ENCODE results near the gene ARL17A.
"Not testable (repeated sequence)": the region's sequence is repeated elsewhere in the genome, so short reads cannot be mapped to it uniquely, and the experiment has no call there.

ARL17A gene

DNA sequence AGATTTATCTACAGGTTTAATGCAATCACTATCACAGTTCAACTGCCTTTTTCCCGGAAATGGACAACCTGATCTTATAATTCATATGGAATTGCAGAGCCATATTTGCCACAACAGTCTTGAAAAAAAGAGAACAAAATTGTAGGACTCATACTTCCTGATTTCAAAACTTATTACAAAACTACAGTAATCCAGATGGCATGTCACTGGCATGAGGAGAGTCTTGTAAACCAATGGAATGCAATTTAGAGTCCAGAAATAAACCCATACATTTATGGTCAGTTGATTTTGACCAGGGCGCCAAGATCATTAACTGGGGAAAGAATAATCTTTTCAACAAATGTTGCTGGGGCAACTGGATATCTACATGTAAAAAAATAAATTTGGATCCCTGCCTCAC lies 31.8 kb upstream of the ARL17A start:
- H3K4me2 ChIP-seq (ENCODE audit: insufficient read depth, low read length); H4K20me1 ChIP-seq (ENCODE audit: insufficient read depth, low read length); H3K79me2 ChIP-seq (ENCODE audit: insufficient read depth, low read length); H3K9me3 ChIP-seq (ENCODE audit: insufficient read depth, low read length, severe bottlenecking); DNase-seq; ATAC-seq (ENCODE audit: insufficient read depth, low read depth); H3K27ac ChIP-seq (ENCODE audit: low read length); H3K36me3 ChIP-seq (ENCODE audit: insufficient read depth, low read length); H3K27me3 ChIP-seq (ENCODE audit: insufficient read depth, low read length, poor library complexity); H3K4me3 ChIP-seq (ENCODE audit: low read depth in 1 of 2, low read length in 2 of 2); H3K9ac ChIP-seq (ENCODE audit: low read depth, low read length); H3K4me1 ChIP-seq (ENCODE audit: insufficient read depth, low read length); H2AFZ ChIP-seq (ENCODE audit: low read depth, low read length): not testable (repeated sequence)

DNA sequence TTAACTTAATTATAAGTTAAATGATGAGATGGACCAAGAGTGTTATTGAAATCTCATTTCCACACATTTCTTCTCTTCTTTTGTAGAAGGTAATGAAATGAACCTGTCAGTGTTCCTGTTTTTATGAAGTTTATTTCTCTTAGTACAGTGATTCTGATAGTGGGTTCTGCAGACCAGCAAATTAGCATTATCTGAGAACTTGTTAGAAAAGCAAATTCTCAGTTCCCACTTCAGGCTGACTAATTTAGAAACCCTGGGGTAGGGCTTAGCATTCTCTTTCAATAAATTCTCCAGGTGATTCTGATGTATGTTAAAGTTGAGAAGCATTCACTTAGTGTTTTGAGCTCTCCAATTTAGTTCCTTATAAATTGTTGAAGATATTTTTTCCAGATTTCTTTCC lies 23.6 kb upstream of the ARL17A start:
- not testable (repeated sequence) for H3K27ac ChIP-seq (ENCODE audit: low read length); DNase-seq; H3K79me2 ChIP-seq (ENCODE audit: insufficient read depth, low read length); H3K9ac ChIP-seq (ENCODE audit: low read depth, low read length); ATAC-seq (ENCODE audit: insufficient read depth, low read depth); H4K20me1 ChIP-seq (ENCODE audit: insufficient read depth, low read length); H3K9me3 ChIP-seq (ENCODE audit: insufficient read depth, low read length, severe bottlenecking); H2AFZ ChIP-seq (ENCODE audit: low read depth, low read length); H3K27me3 ChIP-seq (ENCODE audit: insufficient read depth, low read length, poor library complexity); H3K4me3 ChIP-seq (ENCODE audit: low read depth in 1 of 2, low read length in 2 of 2); H3K4me2 ChIP-seq (ENCODE audit: insufficient read depth, low read length); H3K36me3 ChIP-seq (ENCODE audit: insufficient read depth, low read length); H3K4me1 ChIP-seq (ENCODE audit: insufficient read depth, low read length)

GRCh38 chr17:46600767-46601166 lies 21.3 kb upstream of the ARL17A start:
- not testable (repeated sequence) for H3K4me3 ChIP-seq (ENCODE audit: low read depth in 1 of 2, low read length in 2 of 2); DNase-seq; ATAC-seq (ENCODE audit: insufficient read depth, low read depth); H3K4me1 ChIP-seq (ENCODE audit: insufficient read depth, low read length); H3K27me3 ChIP-seq (ENCODE audit: insufficient read depth, low read length, poor library complexity); H2AFZ ChIP-seq (ENCODE audit: low read depth, low read length); H3K9ac ChIP-seq (ENCODE audit: low read depth, low read length); H4K20me1 ChIP-seq (ENCODE audit: insufficient read depth, low read length); H3K4me2 ChIP-seq (ENCODE audit: insufficient read depth, low read length); H3K79me2 ChIP-seq (ENCODE audit: insufficient read depth, low read length); H3K27ac ChIP-seq (ENCODE audit: low read length); H3K36me3 ChIP-seq (ENCODE audit: insufficient read depth, low read length); H3K9me3 ChIP-seq (ENCODE audit: insufficient read depth, low read length, severe bottlenecking)

- not testable (repeated sequence) for H3K79me2 ChIP-seq (ENCODE audit: insufficient read depth, low read length); H3K9me3 ChIP-seq (ENCODE audit: insufficient read depth, low read length, severe bottlenecking); DNase-seq; H3K27ac ChIP-seq (ENCODE audit: low read length); H3K4me3 ChIP-seq (ENCODE audit: low read depth in 1 of 2, low read length in 2 of 2); H3K4me2 ChIP-seq (ENCODE audit: insufficient read depth, low read length); H3K4me1 ChIP-seq (ENCODE audit: insufficient read depth, low read length); ATAC-seq (ENCODE audit: insufficient read depth, low read depth); H4K20me1 ChIP-seq (ENCODE audit: insufficient read depth, low read length); H3K36me3 ChIP-seq (ENCODE audit: insufficient read depth, low read length); H3K9ac ChIP-seq (ENCODE audit: low read depth, low read length); H3K27me3 ChIP-seq (ENCODE audit: insufficient read depth, low read length, poor library complexity); H2AFZ ChIP-seq (ENCODE audit: low read depth, low read length)
These were observed 18.9 kb upstream of the ARL17A start for GRCh38 chr17:46598344-46598931.

GRCh38 chr17:46591332-46591731 lies 11.8 kb upstream of the ARL17A start:
- not testable (repeated sequence) for H4K20me1 ChIP-seq (ENCODE audit: insufficient read depth, low read length); H3K9ac ChIP-seq (ENCODE audit: low read depth, low read length); DNase-seq; H2AFZ ChIP-seq (ENCODE audit: low read depth, low read length); H3K4me3 ChIP-seq (ENCODE audit: low read depth in 1 of 2, low read length in 2 of 2); H3K79me2 ChIP-seq (ENCODE audit: insufficient read depth, low read length); H3K27me3 ChIP-seq (ENCODE audit: insufficient read depth, low read length, poor library complexity); H3K36me3 ChIP-seq (ENCODE audit: insufficient read depth, low read length); H3K9me3 ChIP-seq (ENCODE audit: insufficient read depth, low read length, severe bottlenecking); H3K4me2 ChIP-seq (ENCODE audit: insufficient read depth, low read length); H3K4me1 ChIP-seq (ENCODE audit: insufficient read depth, low read length); H3K27ac ChIP-seq (ENCODE audit: low read length)
- ATAC-seq (ENCODE audit: insufficient read depth, low read depth) = peak; percentile 66

DNA sequence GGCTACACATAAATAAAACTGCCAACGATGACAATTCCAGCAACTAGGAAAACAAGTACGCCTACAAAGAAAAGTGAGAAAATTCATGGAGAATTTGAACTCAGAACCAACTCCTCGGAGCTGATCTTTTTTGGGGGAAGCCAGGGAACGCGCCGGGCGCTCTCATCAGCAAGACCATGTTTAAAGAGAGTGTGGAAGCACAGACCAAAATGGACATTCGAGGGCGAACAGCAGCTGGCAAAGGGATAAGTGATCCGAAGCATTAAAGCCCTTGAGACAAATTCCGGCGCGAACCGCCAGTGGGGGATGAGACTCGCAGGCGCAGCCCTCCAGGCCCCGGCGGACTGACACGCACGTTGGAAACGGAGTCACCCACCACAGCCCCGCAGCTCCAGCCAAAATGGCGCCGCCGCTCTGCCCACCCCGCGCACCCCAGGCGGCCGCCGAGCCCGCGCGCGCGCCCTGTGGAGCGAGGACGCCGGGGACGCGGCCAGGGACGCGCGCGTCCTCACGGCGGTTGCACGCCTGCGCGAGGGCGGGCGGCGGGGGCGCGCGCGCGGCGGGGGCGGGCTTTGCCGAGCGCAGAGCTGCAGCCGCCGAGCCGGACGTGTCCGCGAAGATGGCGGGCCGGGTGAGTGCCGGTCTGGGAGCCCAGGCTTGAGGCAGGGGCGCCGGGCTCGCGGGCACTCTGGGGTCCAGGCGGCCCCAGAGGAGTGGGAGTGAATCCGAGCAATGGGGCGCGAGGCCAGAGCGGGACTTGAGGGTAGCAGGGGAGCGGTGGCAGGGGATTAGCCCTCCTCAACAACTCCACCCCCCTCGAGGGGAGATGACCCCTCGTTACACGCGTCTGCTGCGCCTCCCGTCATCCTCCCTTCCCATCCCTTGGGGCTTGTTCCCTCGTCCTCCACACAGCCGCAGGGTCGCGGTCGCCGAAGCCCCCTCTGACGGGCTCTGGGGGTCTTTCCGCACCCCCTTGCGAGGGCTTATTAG lies 11.0 kb upstream of the ARL17A start, which contains the start of gene NSF:
TSS of gene NSF (plus strand) at position 513 of the 990 bp plus-strand sequence. CDS start at position 620, 107 bp downstream.
- not testable (repeated sequence) for H3K36me3 ChIP-seq (ENCODE audit: insufficient read depth, low read length); H3K9me3 ChIP-seq (ENCODE audit: insufficient read depth, low read length, severe bottlenecking); H4K20me1 ChIP-seq (ENCODE audit: insufficient read depth, low read length); H3K9ac ChIP-seq (ENCODE audit: low read depth, low read length); H3K79me2 ChIP-seq (ENCODE audit: insufficient read depth, low read length); H3K27me3 ChIP-seq (ENCODE audit: insufficient read depth, low read length, poor library complexity); H3K4me2 ChIP-seq (ENCODE audit: insufficient read depth, low read length); H3K27ac ChIP-seq (ENCODE audit: low read length); DNase-seq; H3K4me3 ChIP-seq (ENCODE audit: low read depth in 1 of 2, low read length in 2 of 2); H3K4me1 ChIP-seq (ENCODE audit: insufficient read depth, low read length); H2AFZ ChIP-seq (ENCODE audit: low read depth, low read length)
- ATAC-seq (ENCODE audit: insufficient read depth, low read depth) = peak; percentile 86

DNA sequence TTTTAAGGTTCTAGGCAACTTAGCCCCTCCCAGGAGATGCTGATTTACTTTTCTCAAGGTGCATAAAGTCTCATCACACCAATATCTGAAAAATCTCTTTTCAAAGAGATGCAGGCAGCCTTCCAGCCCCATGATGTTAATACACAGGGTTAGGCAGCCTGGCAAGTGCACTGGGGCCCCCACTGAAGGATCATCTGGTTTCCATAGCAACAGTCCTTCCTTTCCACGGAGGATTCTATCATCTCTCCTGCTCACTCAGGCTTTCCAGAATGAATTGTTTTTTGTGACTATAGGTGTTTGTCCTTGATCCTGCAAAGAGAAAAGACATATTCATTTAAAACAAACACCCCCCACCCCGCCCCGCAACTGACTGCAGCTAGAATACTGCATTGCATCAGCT lies 6.0 kb upstream of the ARL17A start:
- H3K27ac ChIP-seq (ENCODE audit: low read length); H3K9me3 ChIP-seq (ENCODE audit: insufficient read depth, low read length, severe bottlenecking); DNase-seq; H3K4me3 ChIP-seq (ENCODE audit: low read depth in 1 of 2, low read length in 2 of 2); ATAC-seq (ENCODE audit: insufficient read depth, low read depth); H2AFZ ChIP-seq (ENCODE audit: low read depth, low read length); H3K4me1 ChIP-seq (ENCODE audit: insufficient read depth, low read length); H3K36me3 ChIP-seq (ENCODE audit: insufficient read depth, low read length); H3K79me2 ChIP-seq (ENCODE audit: insufficient read depth, low read length); H3K4me2 ChIP-seq (ENCODE audit: insufficient read depth, low read length); H3K27me3 ChIP-seq (ENCODE audit: insufficient read depth, low read length, poor library complexity); H3K9ac ChIP-seq (ENCODE audit: low read depth, low read length); H4K20me1 ChIP-seq (ENCODE audit: insufficient read depth, low read length): not testable (repeated sequence)

GRCh38 chr17:46580082-46580481 lies 591 bp upstream of the ARL17A start:
- H3K79me2 ChIP-seq (ENCODE audit: insufficient read depth, low read length); H3K4me1 ChIP-seq (ENCODE audit: insufficient read depth, low read length); H3K36me3 ChIP-seq (ENCODE audit: insufficient read depth, low read length); H3K27ac ChIP-seq (ENCODE audit: low read length); ATAC-seq (ENCODE audit: insufficient read depth, low read depth); H3K4me3 ChIP-seq (ENCODE audit: low read depth in 1 of 2, low read length in 2 of 2); H3K9ac ChIP-seq (ENCODE audit: low read depth, low read length); H3K27me3 ChIP-seq (ENCODE audit: insufficient read depth, low read length, poor library complexity); DNase-seq; H3K9me3 ChIP-seq (ENCODE audit: insufficient read depth, low read length, severe bottlenecking); H2AFZ ChIP-seq (ENCODE audit: low read depth, low read length); H4K20me1 ChIP-seq (ENCODE audit: insufficient read depth, low read length): not testable (repeated sequence)
- peak overlapping the region; percentile 39; the same call in 1 of the 2 replicates for H3K4me2 ChIP-seq (ENCODE audit: insufficient read depth, low read length)

All from DND-41 (cell line).